ENCODE measurements around the gene SP2.

The SP2 gene

GRCh38 chr17:47952171-47953021 lies 56.4 kb downstream of the SP2 start:
- no peak for TF ChIP-seq CTCF (IDR thresholded peaks at IDR 0.05)
- Histone ChIP-seq H3K9me3 (no peaks in the 10 kb centered on the region), H3K27ac (no peak overlapping the region), H3K4me3 (ENCODE audit: low read depth in 1 of 2, low read length in 1 of 2) (no peak overlapping the region), H3K4me1 (ENCODE audit: control insufficient read depth in 1 of 2, insufficient read depth in 1 of 2, low read depth in 1 of 2, low read length in 1 of 2) (peaks cover 10 to 11% of the 10 kb centered on the region in 2 experiments), H3K27me3 (no peaks in the 10 kb centered on the region), H3K36me3 (no peaks in the 10 kb centered on the region)

GRCh38 chr17:47953909-47954308 lies 57.9 kb downstream of the SP2 start:
- Histone ChIP-seq H3K4me1 (ENCODE audit: control insufficient read depth in 1 of 2, insufficient read depth in 1 of 2, low read depth in 1 of 2, low read length in 1 of 2) (peaks cover 9% of the 10 kb centered on the region in 2 experiments), H3K4me3 (ENCODE audit: low read depth in 1 of 2, low read length in 1 of 2) (no peak overlapping the region), H3K36me3 (no peaks in the 10 kb centered on the region), H3K9me3 (no peaks in the 10 kb centered on the region), H3K27ac (no peak overlapping the region), H3K27me3 (no peaks in the 10 kb centered on the region)
- no peak for TF ChIP-seq CTCF (IDR thresholded peaks at IDR 0.05)

- Histone ChIP-seq H3K4me1 (ENCODE audit: control insufficient read depth in 1 of 2, insufficient read depth in 1 of 2, low read depth in 1 of 2, low read length in 1 of 2) (no peaks in the 10 kb centered on the region), H3K27ac (no peak overlapping the region), H3K4me3 (ENCODE audit: low read depth in 1 of 2, low read length in 1 of 2) (no peak overlapping the region), H3K27me3 (no peaks in the 10 kb centered on the region), H3K36me3 (no peaks in the 10 kb centered on the region), H3K9me3 (no peaks in the 10 kb centered on the region)
- TF ChIP-seq CTCF (IDR thresholded peaks at IDR 0.05) = no peak
Measured at GRCh38 chr17:47955497-47956461, 59.7 kb downstream of the SP2 start.

- Histone ChIP-seq H3K9me3 (no peaks in the 10 kb centered on the region), H3K4me3 (ENCODE audit: low read depth in 1 of 2, low read length in 1 of 2) (no peak overlapping the region), H3K4me1 (ENCODE audit: control insufficient read depth in 1 of 2, insufficient read depth in 1 of 2, low read depth in 1 of 2, low read length in 1 of 2) (no peaks in the 10 kb centered on the region), H3K27ac (no peak overlapping the region), H3K27me3 (no peaks in the 10 kb centered on the region), H3K36me3 (no peaks in the 10 kb centered on the region)
- no peak for TF ChIP-seq CTCF (IDR thresholded peaks at IDR 0.05)
Measured at GRCh38 chr17:47956791-47957590, 61.0 kb downstream of the SP2 start.

Data from neutrophil (primary cell).